Neural progenitor cell (in vitro differentiated cells): Measurements from ENCODE around the gene LAMC1. TPM values are rescaled to one million over a fixed set of nuclear protein-coding genes. Genes with fewer than 3 reads are reported as not detected.
A peak's percentile ranks its signal among the peaks of the same experiment; 100 is the strongest.

Experiments used
- DNase-seq: peaks from one replicate; pipeline ENCODE4 v3.0.0-alpha.2; 2016; ENCODE audit warnings: low spot score
- H2AFZ ChIP-seq: fragments of 200-600 bp; sonication (generic); replicated peaks from 2 replicates; pipeline ENCODE4 v1.6.1; 2016; ENCODE audit warnings: antibody characterized with exemption
- H3F3A ChIP-seq: fragments of 200-600 bp; sonication (generic); 2 replicates; pipeline ENCODE4 v1.6.1; 2016; ENCODE audit warnings: antibody characterized with exemption, low read depth
- H3K27ac ChIP-seq: fragments of 200-600 bp; sonication (generic); 2 replicates; pipeline ENCODE4 v1.5.1; 2016; ENCODE audit warnings: mild to moderate bottlenecking
- H3K27me3 ChIP-seq: fragments of 200-600 bp; sonication (generic); 2 replicates; pipeline ENCODE4 v1.6.1; 2016; ENCODE audit warnings: mild to moderate bottlenecking, moderate library complexity
- H3K36me3 ChIP-seq: fragments of 200-600 bp; sonication (generic); 2 replicates; pipeline ENCODE4 v1.5.1; 2016
- H3K4me1 ChIP-seq: fragments of 200-600 bp; sonication (generic); 2 replicates; pipeline ENCODE4 v1.6.1; 2016; ENCODE audit warnings: mixed run types
- H3K4me2 ChIP-seq: fragments of 200-600 bp; sonication (generic); 2 replicates; pipeline ENCODE4 v1.6.1; 2016
- H3K4me3 ChIP-seq: fragments of 200-600 bp; sonication (generic); 2 replicates; pipeline ENCODE4 v1.5.1; 2016
- H3K79me2 ChIP-seq: fragments of 200-600 bp; sonication (generic); 2 replicates; pipeline ENCODE4 v1.6.1; 2016; ENCODE audit warnings: low read depth
- H3K9ac ChIP-seq: fragments of 200-600 bp; sonication (generic); 2 replicates; pipeline ENCODE4 v1.6.1; 2016
- H3K9me3 ChIP-seq: fragments of 200-600 bp; sonication (generic); 2 replicates; pipeline ENCODE4 v1.5.1; 2016; ENCODE audit warnings: low read depth
- H4K20me1 ChIP-seq: fragments of 200-600 bp; sonication (generic); 2 replicates; pipeline ENCODE4 v1.6.1; 2016; ENCODE audit warnings: low read depth
- H3K27ac Mint-ChIP-seq: 3 replicates; pipeline ENCODE4 v1.8.0; 2021; ENCODE audit warnings: mixed read lengths
- H3K27me3 Mint-ChIP-seq: 2 replicates; pipeline ENCODE4 v1.8.0; 2022; ENCODE audit warnings: low read depth, mild to moderate bottlenecking, inconsistent platforms, moderate library complexity, mixed read lengths; ENCODE audit not compliant: insufficient read depth
- H3K36me3 Mint-ChIP-seq: 3 replicates; pipeline ENCODE4 v1.8.0; 2021; ENCODE audit warnings: mixed read lengths
- H3K4me1 Mint-ChIP-seq: 3 replicates; pipeline ENCODE4 v1.8.0; 2021; ENCODE audit warnings: mixed read lengths
- H3K4me3 Mint-ChIP-seq: 3 replicates; pipeline ENCODE4 v1.8.0; 2021; ENCODE audit warnings: mild to moderate bottlenecking, moderate library complexity, mixed read lengths
- H3K9me3 Mint-ChIP-seq: 3 replicates; pipeline ENCODE4 v1.8.0; 2020; ENCODE audit warnings: mixed read lengths
- EZH2 ChIP-seq: fragments of 200-600 bp; sonication (generic); IDR thresholded peaks from 2 replicates; pipeline ENCODE4 v1.6.1; 2017; ENCODE audit warnings: antibody characterized with exemption, mild to moderate bottlenecking, moderate library complexity
- EZH2phosphoT487 ChIP-seq: fragments of 200-600 bp; sonication (generic); IDR thresholded peaks from 2 replicates; pipeline ENCODE4 v1.6.1; 2017; ENCODE audit warnings: antibody characterized with exemption
- total RNA-seq: library from RNA; depleted of rRNA; stranded (reverse); fragments of >200 nt; gene quantifications from 2 replicates; pipeline ENCODE4 v1.2.3, GENCODE V29; 2015; ENCODE audit warnings: low replicate concordance
- TF ChIP-seq, protein P1 (sequence below): fragments of 200-600 bp; sonication (generic); IDR thresholded peaks from 2 replicates; pipeline ENCODE4 v1.5.1; 2017; ENCODE audit warnings: antibody characterized with exemption, mild to moderate bottlenecking

Gene LAMC1
- total RNA-seq, 1 donor from 2014 or later, result 90.2 TPM

GRCh38 chr1:183089025-183089639, 65.9 kb downstream of the LAMC1 start:
- Mint-ChIP-seq H3K27ac (no peak overlapping the region), H3K4me1 (peaks cover 30% of the 10 kb centered on the region)
- H3K27ac ChIP-seq, result no peak overlapping the region

DNA sequence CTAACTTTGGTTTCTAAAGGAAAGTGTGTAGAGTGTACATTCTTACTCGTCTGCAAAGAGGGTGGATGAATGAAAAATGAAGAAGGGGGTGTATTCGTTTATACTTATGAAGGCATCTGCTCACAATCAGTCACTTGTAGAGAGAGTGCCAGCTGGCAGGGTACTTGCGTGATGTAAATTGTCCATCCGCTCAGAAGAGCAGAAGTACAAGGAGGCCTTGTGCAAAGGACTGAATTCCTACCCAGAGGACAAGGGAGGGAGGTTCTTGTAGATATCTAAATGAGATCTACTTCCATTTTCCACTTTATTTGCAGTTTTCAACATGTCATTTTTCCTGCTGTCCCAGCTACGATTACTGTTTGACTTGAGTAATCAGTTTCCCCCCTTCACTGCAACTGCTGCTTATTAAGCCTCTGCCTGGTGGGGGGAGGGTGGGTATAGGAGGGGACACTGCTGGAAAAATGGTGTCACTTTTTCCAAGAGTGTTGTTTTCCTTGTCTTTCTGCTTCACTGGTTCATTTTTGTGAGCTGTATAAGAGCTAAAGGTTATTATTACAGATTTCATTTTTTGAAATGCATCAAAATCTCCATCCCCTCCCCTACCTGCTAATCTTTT, 67.3 kb downstream of the LAMC1 start:
- no peaks in the 10 kb centered on the region for H3K27me3 ChIP-seq
- peaks cover 19% of the 10 kb centered on the region for H3K4me1 ChIP-seq
- H2AFZ ChIP-seq, result no peak overlapping the region
- H3K36me3 ChIP-seq, result no peaks in the 10 kb centered on the region
- H3K4me1 Mint-ChIP-seq, result peaks cover 30% of the 10 kb centered on the region
- peaks cover 7% of the 10 kb centered on the region for H3F3A ChIP-seq
- no peak overlapping the region for H3K4me3 ChIP-seq
- no peaks in the 10 kb centered on the region for H3K9me3 Mint-ChIP-seq
- H3K27ac ChIP-seq, result no peak overlapping the region
- no peak overlapping the region for H3K9ac ChIP-seq
- no peaks in the 10 kb centered on the region for H3K9me3 ChIP-seq
- H3K79me2 ChIP-seq, result peaks cover 3% of the 10 kb centered on the region
- peaks cover 5% of the 10 kb centered on the region for H3K36me3 Mint-ChIP-seq
- H4K20me1 ChIP-seq, result no peaks in the 10 kb centered on the region
- no peak overlapping the region for H3K27ac Mint-ChIP-seq
- TF ChIP-seq EZH2phosphoT487 (no peak), EZH2 (no peak)
- TF ChIP-seq, protein P1, sequence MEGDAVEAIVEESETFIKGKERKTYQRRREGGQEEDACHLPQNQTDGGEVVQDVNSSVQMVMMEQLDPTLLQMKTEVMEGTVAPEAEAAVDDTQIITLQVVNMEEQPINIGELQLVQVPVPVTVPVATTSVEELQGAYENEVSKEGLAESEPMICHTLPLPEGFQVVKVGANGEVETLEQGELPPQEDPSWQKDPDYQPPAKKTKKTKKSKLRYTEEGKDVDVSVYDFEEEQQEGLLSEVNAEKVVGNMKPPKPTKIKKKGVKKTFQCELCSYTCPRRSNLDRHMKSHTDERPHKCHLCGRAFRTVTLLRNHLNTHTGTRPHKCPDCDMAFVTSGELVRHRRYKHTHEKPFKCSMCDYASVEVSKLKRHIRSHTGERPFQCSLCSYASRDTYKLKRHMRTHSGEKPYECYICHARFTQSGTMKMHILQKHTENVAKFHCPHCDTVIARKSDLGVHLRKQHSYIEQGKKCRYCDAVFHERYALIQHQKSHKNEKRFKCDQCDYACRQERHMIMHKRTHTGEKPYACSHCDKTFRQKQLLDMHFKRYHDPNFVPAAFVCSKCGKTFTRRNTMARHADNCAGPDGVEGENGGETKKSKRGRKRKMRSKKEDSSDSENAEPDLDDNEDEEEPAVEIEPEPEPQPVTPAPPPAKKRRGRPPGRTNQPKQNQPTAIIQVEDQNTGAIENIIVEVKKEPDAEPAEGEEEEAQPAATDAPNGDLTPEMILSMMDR, result no peak
- H3K4me3 Mint-ChIP-seq, result no peak overlapping the region
- no peak for DNase-seq
- peak overlapping the region; percentile 33 for H3K4me2 ChIP-seq
- no peaks in the 10 kb centered on the region for H3K27me3 Mint-ChIP-seq

More at GRCh38 chr1:183089025-183089639, 65.9 kb downstream of the LAMC1 start:
- Histone ChIP-seq H3K4me1 (peaks cover 19% of the 10 kb centered on the region), H3K9ac (no peak overlapping the region), H2AFZ (no peak overlapping the region), H3K36me3 (no peaks in the 10 kb centered on the region), H3K4me2 (no peak overlapping the region), H3K79me2 (peaks cover 11% of the 10 kb centered on the region), H3K4me3 (no peak overlapping the region), H3K27me3 (no peaks in the 10 kb centered on the region), H4K20me1 (no peaks in the 10 kb centered on the region), H3K9me3 (no peaks in the 10 kb centered on the region), H3F3A (peaks cover 7% of the 10 kb centered on the region)
- no peak for TF ChIP-seq EZH2
- TF ChIP-seq EZH2phosphoT487, result no peak
- TF ChIP-seq, protein P1, result no peak
- H3K27me3 Mint-ChIP-seq, result no peaks in the 10 kb centered on the region
- no peak for DNase-seq
- no peak overlapping the region for H3K4me3 Mint-ChIP-seq
- H3K36me3 Mint-ChIP-seq, result peaks cover 4% of the 10 kb centered on the region
- H3K9me3 Mint-ChIP-seq, result no peaks in the 10 kb centered on the region

GRCh38 chr1:183091181-183091580, 68.0 kb downstream of the LAMC1 start:
- H3K27me3 Mint-ChIP-seq, result no peaks in the 10 kb centered on the region
- H3K27ac Mint-ChIP-seq, result no peak overlapping the region
- no peak overlapping the region for H3K4me3 Mint-ChIP-seq
- no peaks in the 10 kb centered on the region for H3K79me2 ChIP-seq
- H3F3A ChIP-seq, result peaks cover 7% of the 10 kb centered on the region
- H3K36me3 Mint-ChIP-seq, result peaks cover 4% of the 10 kb centered on the region
- TF ChIP-seq EZH2phosphoT487, result no peak
- TF ChIP-seq, protein P1, result no peak
- TF ChIP-seq EZH2, result no peak
- peaks cover 32% of the 10 kb centered on the region for H3K4me1 Mint-ChIP-seq
- no peaks in the 10 kb centered on the region for H3K27me3 ChIP-seq
- H3K9me3 ChIP-seq, result no peaks in the 10 kb centered on the region
- no peaks in the 10 kb centered on the region for H3K36me3 ChIP-seq
- H4K20me1 ChIP-seq, result no peaks in the 10 kb centered on the region
- H2AFZ ChIP-seq, result no peak overlapping the region
- H3K4me3 ChIP-seq, result no peak overlapping the region
- DNase-seq, result no peak
- H3K9ac ChIP-seq, result no peak overlapping the region
- H3K4me1 ChIP-seq, result peaks cover 19% of the 10 kb centered on the region
- peak overlapping the region; percentile 33 for H3K4me2 ChIP-seq
- no peak overlapping the region for H3K27ac ChIP-seq
- H3K9me3 Mint-ChIP-seq, result no peaks in the 10 kb centered on the region
